HepG2 (cell line): Measurements from ENCODE around the gene CNP. TPM values are rescaled to one million over a fixed set of nuclear protein-coding genes. Genes with fewer than 3 reads are reported as not detected.

Experiments used
- ARID5B ChIP-seq: IDR thresholded peaks from 2 replicates; pipeline ENCODE4 v1.4.0; 2020; ENCODE audit warnings: mild to moderate bottlenecking, missing genetic modification reagents
- HDAC1 ChIP-seq: sonication (generic); formaldehyde crosslinking; IDR thresholded peaks from 2 replicates; pipeline ENCODE4 v1.5.1; 2020; ENCODE audit warnings: mild to moderate bottlenecking, missing genetic modification reagents
- HNF4A ChIP-seq: sonication (generic); formaldehyde crosslinking; IDR thresholded peaks from 2 replicates; pipeline ENCODE4 v1.4.0; 2020; ENCODE audit warnings: missing genetic modification reagents
- KLF15 ChIP-seq: sonication (generic); formaldehyde crosslinking; IDR thresholded peaks from 2 replicates; pipeline ENCODE4 v1.8.1; 2023; ENCODE audit warnings: borderline replicate concordance, mild to moderate bottlenecking, inconsistent platforms, missing genetic modification reagents, mixed read lengths
- POGK ChIP-seq: sonication (generic); formaldehyde crosslinking; conservative IDR thresholded peaks from 2 replicates; pipeline ENCODE4 v1.8.0; 2022; ENCODE audit warnings: mild to moderate bottlenecking, moderate library complexity, missing genetic modification reagents
- RXRB ChIP-seq: IDR thresholded peaks from 2 replicates; pipeline ENCODE4 v1.6.1; 2016; ENCODE audit warnings: borderline replicate concordance, missing genetic modification reagents, missing compliant biosample characterization
- TAF1 ChIP-seq: sonication (generic); formaldehyde crosslinking; IDR thresholded peaks from 2 replicates; pipeline ENCODE4 v1.4.0; 2020; ENCODE audit warnings: missing genetic modification reagents
- UBTF ChIP-seq: sonication (generic); formaldehyde crosslinking; IDR thresholded peaks from 2 replicates; pipeline ENCODE4 v1.4.0; 2020; ENCODE audit warnings: mild to moderate bottlenecking, missing genetic modification reagents
- ZBTB10 ChIP-seq: sonication (generic); formaldehyde crosslinking; IDR thresholded peaks from 2 replicates; pipeline ENCODE4 v1.4.0; 2020; ENCODE audit warnings: missing genetic modification reagents, borderline replicate concordance
- ZBTB33 ChIP-seq: sonication (generic); formaldehyde crosslinking; IDR thresholded peaks from 2 replicates; pipeline ENCODE4 v1.4.0; 2020; ENCODE audit warnings: missing genetic modification reagents
- ZFY ChIP-seq: sonication (generic); formaldehyde crosslinking; IDR thresholded peaks from 2 replicates; pipeline ENCODE4 v1.4.0; 2020; ENCODE audit warnings: missing genetic modification reagents
- ZNF333 ChIP-seq: sonication (generic); formaldehyde crosslinking; IDR thresholded peaks from 2 replicates; pipeline ENCODE4 v1.4.0; 2020; ENCODE audit warnings: mild to moderate bottlenecking, missing genetic modification reagents, borderline replicate concordance
- ZNF431 ChIP-seq: sonication (generic); formaldehyde crosslinking; IDR thresholded peaks from 2 replicates; pipeline ENCODE4 v1.9.0; 2022; ENCODE audit warnings: missing genetic modification reagents, low read depth, mild to moderate bottlenecking, borderline replicate concordance
- polyA plus RNA-seq, 8 experiments: library from polyadenylated mRNA; depleted of rRNA in 3 of 8; stranded (reverse) in 7 of 8; unstranded in 1 of 8; fragments of >200 nt; fragmentation: Illumina TruSeq in 4 of 8; extraction: Trizol in 4 of 8; gene quantifications; 2 replicates each; pipeline versions ENCODE4 v1.2.1 to v1.2.3, GENCODE V29; 2011 to 2016; ENCODE audit warnings: low read depth in 4 of 8, missing spikeins in 1 of 8, mixed read lengths in 1 of 8; ENCODE audit not compliant: insufficient read depth in 1 of 8
- total RNA-seq, 5 experiments: library from RNA; depleted of rRNA; stranded (reverse); fragments of >200 nt; fragmentation: Illumina TruSeq; extraction: Trizol; gene quantifications; 2 replicates each; pipeline ENCODE4 v1.2.3, GENCODE V29; 2016; ENCODE audit warnings: low read depth in 1 of 5

The CNP gene
- total and polyA plus RNA-seq, 2 of the 13 experiments (the other 11 are each of a cell fraction or from before 2014, with no cell fraction given) = 97.2 to 161 TPM

- peak; percentile 48; the same call in 1 of the 2 replicates for TF ChIP-seq ARID5B (CRISPR knock-in tag)
- TF ChIP-seq RXRB (CRISPR knock-in tag) = peak; percentile 47
- TF ChIP-seq UBTF (CRISPR knock-in tag) = peak; percentile 78
- TF ChIP-seq ZFY (CRISPR knock-in tag) = peak; percentile 91
- TF ChIP-seq HNF4A (CRISPR knock-in tag) = peak; percentile 3; the same call in 1 of the 2 replicates
- TF ChIP-seq KLF15 (CRISPR knock-in tag) = no peak
- 0 out of 2 replicates have a peak, but pooled peaks have one; percentile 48 for TF ChIP-seq HDAC1 (CRISPR knock-in tag)
- 0 out of 2 replicates have a peak, but pooled peaks have one; percentile 20 for TF ChIP-seq ZBTB33 (CRISPR knock-in tag)
- peak; percentile 60; the same call in 1 of the 2 replicates for TF ChIP-seq ZBTB10 (CRISPR knock-in tag)
- TF ChIP-seq TAF1 (CRISPR knock-in tag) = peak; percentile 47; the same call in 1 of the 2 replicates
- TF ChIP-seq ZNF333 = peak; percentile 47; the same call in 1 of the 2 replicates
- TF ChIP-seq POGK (CRISPR knock-in tag) = no peak; the same call in 1 of the 2 replicates
- TF ChIP-seq ZNF431 = no peak
Observed at GRCh38 chr17:41959336-41960095, 7.1 kb upstream of the CNP start (continued).
